Fibroblast of villous mesenchyme (primary cell): ENCODE results near the gene ATXN3. TPM values are rescaled to one million over a fixed set of nuclear protein-coding genes. Genes with fewer than 3 reads are reported as not detected.
"Not testable (repeated sequence)": the region's sequence is repeated elsewhere in the genome, so short reads cannot be mapped to it uniquely, and the experiment has no call there.

ENCODE experiments used
- DNase-seq: peaks from one replicate; pipeline ENCODE4 v3.0.0-alpha.2; 2010; ENCODE audit warnings: low read depth
- H3K4me3 ChIP-seq: 2 replicates; pipeline ENCODE4 v1.5.1; 2011; ENCODE audit warnings: low read depth, mild to moderate bottlenecking, low read length
- CTCF ChIP-seq: IDR thresholded peaks from 2 replicates; pipeline ENCODE4 v1.5.1; 2012; ENCODE audit warnings: low read depth, mild to moderate bottlenecking, low read length; ENCODE audit not compliant: insufficient read depth
- total RNA-seq: library from RNA; depleted of rRNA; stranded (reverse); fragments of >200 nt; gene quantifications from 2 replicates; pipeline ENCODE4 v1.2.3, GENCODE V29; 2012

Gene ATXN3
- total RNA-seq, 1 donor: 21.6 TPM

GRCh38 chr14:92093320-92093719 lies 13.1 kb downstream of the ATXN3 start:
- no peak overlapping the region for H3K4me3 ChIP-seq
- DNase-seq: no peak
- peak; percentile 20 for TF ChIP-seq CTCF

- DNase-seq: no peak
- H3K4me3 ChIP-seq: no peak overlapping the region
- no peak for TF ChIP-seq CTCF
Measured at GRCh38 chr14:92088494-92088893, 17.9 kb downstream of the ATXN3 start.

- no peak for TF ChIP-seq CTCF
- peak; percentile 11 for DNase-seq
- H3K4me3 ChIP-seq: no peak overlapping the region
Measured at GRCh38 chr14:92074555-92074954, 31.8 kb downstream of the ATXN3 start.

GRCh38 chr14:92058006-92058917 lies 48.1 kb downstream of the ATXN3 start:
- no peak overlapping the region for H3K4me3 ChIP-seq
- TF ChIP-seq CTCF: no peak
- DNase-seq: no peak

- DNase-seq: no peak
- H3K4me3 ChIP-seq: no peak overlapping the region
- TF ChIP-seq CTCF: no peak
Measured at GRCh38 chr14:92049781-92050180, 56.6 kb downstream of the ATXN3 start.

- H3K4me3 ChIP-seq, DNase-seq: not testable (repeated sequence)
Measured at GRCh38 chr14:92049221-92049620, 57.2 kb downstream of the ATXN3 start.

GRCh38 chr14:92045904-92046303 lies 60.5 kb downstream of the ATXN3 start:
- not testable (repeated sequence) for DNase-seq, H3K4me3 ChIP-seq

- DNase-seq: not testable (repeated sequence)
Measured at GRCh38 chr14:92041766-92042165, 64.6 kb downstream of the ATXN3 start.

More at GRCh38 chr14:92041766-92042165, 64.6 kb downstream of the ATXN3 start:
- not testable (repeated sequence) for H3K4me3 ChIP-seq
